ENCODE measurements around the gene CORO2B.

Gene CORO2B

GRCh38 chr15:68612503-68612902, 33.7 kb downstream of the CORO2B start:
- no peak for DNase-seq

DNA sequence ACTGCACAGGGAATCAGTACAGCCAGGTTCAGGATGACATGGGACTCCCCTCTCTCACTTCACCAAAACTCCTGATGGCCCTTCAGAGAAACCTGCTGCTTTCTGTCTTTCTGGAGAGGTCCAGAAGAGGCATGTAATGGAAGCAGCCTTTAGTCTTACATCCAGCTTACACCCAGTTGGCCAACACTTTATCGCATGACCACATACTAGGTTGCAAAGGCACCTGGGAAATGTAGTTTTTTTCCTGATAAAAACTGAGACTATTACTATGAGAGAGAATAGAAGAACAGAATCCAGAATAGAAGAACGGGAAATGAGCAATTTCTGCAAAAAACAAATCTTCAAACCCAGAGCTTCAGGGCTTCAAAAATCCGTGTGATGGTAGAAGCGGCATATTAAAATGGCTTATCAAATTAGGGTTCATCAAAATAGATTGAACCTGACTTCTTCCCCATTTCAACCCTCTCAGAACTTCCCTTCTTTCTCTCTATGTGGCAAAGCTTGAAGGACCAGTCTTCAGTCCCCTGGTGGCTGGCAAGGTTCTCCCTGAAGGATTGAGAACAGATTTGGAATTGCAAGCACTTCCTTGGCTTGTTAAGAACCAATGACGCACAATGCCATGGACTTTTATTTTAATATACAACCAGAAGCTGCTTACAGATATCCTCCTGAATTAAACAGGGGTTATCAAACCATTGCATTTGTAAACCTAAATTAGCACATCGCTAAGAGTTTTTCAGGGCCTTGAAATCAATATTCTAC, 34.4 kb downstream of the CORO2B start:
- no peak for DNase-seq

GRCh38 chr15:68614286-68615035, 35.7 kb downstream of the CORO2B start:
- no peak for DNase-seq

- DNase-seq: no peak
Measured at GRCh38 chr15:68615301-68615700, 36.5 kb downstream of the CORO2B start.

DNA sequence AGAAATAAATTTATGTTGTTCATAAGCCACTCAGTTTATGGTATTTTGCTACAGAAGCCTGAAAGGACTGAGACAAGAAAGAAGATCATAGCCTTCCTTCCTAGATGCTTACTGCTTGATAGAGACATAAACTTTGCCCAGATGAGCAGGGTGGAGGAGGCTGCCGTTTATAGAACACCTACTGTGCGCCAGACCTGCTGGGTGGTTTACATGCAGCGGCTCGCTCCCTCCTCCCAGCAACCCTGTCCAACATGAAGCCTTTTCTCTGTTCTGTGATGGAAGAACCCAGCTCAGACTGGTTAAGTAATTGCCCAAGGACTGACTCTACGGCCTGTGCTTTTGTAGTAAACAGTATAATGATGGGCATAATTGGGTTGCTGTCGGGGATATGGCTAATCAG, 37.0 kb downstream of the CORO2B start:
- DNase-seq: no peak

- DNase-seq: no peak
Measured at GRCh38 chr15:68616397-68616796, 37.6 kb downstream of the CORO2B start.

GRCh38 chr15:68617001-68617400, 38.2 kb downstream of the CORO2B start:
- no peak for DNase-seq

GRCh38 chr15:68617777-68618176, 39.0 kb downstream of the CORO2B start:
- DNase-seq: no peak

DNA sequence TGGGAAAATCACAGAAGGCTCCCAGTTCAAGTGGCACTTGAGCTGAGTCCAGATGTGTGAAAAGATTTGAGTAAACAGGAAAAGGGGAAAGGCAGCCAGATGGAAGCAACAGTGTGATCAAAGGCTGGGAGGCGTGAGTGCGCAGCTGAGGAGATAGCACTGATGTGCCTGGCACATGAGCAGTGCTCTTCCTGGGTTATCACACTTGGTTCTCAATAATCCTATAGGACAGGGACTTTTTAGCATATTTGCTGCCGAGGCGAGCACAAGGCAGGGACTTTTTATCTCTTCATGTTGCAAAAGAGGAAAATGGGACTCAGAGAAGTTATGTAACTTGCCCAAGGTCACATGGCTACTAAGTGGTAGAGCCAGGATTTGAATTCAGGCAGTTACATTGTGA, 39.6 kb downstream of the CORO2B start:
- DNase-seq: no peak

DNA sequence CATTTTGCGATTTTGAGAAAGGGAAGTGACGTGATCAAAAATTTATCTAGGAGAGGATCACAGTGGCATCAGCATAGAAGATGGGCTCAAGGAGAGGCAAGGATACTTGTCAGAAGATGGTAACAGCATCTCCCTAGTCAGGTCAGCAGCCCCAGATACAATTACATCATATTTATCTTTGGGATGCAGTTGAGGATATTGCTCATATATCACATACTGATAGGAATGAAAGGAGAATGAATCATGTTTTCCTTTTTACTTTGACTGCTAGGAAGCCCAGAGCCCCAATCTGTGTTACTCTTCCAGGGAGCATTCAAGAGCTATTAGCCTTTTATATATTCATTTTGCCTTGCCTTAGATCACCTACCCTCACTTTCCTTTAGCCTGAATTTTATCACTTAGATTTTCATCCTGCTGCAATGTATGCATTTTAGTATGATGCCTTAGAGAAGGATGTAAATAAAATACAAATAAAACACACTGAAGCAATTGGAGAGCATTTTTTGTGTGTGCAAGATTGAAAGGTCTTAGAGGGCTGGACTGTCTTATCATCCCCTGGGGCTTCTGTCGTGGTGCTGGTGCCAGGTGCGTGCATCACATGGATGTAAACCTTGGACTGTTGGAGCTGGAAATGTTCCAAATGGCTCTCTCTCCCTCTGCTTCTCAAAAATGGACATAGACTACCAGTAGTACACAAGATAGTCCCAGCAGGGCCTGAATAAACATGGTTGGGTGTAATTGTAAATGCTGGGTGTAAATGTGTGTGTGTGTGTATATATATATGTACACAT, 40.3 kb downstream of the CORO2B start:
- DNase-seq: no peak

- DNase-seq: no peak
Measured at GRCh38 chr15:68620721-68621527, 42.1 kb downstream of the CORO2B start.

DNA sequence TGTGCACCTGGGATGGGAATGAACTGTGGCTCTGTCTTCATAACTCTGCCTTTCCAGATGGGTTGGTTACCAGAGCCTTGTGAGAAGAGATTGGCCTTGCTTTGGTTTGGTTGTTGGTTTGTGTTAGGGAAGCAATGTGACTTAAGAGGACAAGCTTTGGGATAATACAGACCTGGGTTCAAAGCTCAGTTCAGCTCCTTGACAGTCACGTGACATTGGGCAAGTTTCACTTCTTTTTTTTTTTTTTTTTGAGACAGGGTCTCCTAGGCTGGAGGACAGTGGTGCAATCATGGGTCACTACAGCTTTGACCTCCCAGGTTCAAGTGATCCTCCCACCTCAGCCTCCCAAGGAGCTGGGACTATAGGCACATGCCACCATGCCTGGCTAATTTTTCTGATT, 42.7 kb downstream of the CORO2B start:
- DNase-seq: no peak

DNA sequence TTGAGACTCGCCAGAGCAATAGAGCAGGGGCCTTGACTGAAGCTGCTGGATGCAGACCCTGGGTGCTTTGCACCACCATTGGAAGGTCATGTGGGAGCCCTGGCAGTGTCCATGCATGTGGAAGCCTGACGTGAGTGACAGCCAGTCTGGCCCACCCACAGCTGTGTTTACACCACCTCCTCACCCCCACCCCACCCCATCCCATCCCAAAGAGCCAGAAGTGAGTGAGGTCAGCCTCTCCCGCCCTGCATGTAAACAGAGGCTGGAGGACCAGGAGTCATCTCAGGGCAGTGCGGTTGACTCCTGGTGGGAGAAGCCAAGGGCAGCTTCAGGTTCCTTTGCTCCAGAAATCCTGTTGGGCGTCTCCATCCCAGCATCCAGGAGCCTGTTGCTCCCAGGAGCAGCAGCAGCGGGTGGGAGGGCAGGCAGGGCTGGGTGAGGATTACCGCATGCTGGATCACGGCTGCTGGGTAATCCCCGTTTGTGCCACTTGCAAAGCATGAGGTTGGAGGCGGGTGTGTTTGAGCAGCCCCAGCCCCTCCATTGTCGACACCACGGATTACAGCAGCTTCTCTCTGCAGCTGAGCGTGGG, 44.6 kb downstream of the CORO2B start:
- no peak for DNase-seq

DNA sequence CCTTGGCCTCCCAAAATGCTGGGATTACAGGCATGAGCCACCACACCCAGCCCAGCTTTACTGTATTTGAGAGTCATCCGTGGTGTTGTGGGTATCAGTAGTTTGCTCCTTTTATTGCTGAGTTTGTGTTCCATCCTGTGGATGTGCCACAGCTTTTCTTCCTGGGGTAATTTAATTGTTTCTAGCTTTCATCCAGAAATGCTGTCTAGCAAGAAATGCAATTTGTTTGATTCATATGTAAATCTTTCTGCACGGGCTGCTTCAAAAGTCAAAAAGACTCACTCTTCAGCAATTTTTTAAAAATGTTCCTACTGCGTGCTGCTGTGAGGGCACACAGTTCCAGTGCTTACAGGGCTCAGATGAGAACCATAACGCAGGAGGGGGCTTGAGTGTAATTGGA, 47.1 kb downstream of the CORO2B start:
- no peak for DNase-seq

DNA sequence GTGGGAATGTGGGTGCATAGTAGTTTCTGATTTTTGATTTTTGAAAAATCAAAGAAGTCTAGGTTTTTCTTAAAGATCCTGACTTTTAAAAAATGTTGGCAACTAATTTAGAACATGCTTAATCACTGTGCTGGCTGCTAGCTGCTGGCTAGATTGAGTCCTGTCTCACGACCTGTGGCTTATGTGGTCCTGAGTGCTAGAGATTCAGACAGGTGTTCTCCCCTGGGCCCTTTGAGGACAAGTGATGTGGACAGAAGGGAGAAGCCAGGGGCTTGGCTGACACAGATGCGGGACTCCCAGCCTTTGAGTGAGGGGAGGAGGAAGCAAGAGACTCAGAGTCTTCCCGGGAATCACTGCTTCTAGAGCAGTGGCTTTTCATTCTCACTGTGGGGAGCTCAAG, 47.5 kb downstream of the CORO2B start:
- DNase-seq: no peak

- no peak for DNase-seq
Measured at GRCh38 chr15:68626739-68627138, 47.9 kb downstream of the CORO2B start.

DNA sequence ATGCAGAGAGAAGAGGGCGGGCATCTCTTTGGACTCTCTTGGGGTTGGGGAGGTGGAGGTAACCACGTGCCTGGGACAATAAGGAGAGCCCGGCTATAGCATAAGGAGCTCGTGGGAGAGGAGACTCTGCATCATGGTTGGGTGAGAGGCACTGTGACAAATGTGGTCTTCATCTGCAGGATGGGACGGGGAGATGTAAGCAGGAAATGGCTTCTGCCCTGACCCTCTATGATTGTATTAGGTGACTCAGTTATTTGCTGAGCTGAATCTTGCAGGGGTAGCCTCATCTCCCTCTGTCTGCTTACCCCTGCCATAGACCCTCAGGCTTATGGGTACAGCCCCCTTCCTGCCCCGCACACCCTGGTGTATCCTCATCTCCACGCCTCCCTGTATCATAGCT, 48.7 kb downstream of the CORO2B start:
- DNase-seq: no peak

DNA sequence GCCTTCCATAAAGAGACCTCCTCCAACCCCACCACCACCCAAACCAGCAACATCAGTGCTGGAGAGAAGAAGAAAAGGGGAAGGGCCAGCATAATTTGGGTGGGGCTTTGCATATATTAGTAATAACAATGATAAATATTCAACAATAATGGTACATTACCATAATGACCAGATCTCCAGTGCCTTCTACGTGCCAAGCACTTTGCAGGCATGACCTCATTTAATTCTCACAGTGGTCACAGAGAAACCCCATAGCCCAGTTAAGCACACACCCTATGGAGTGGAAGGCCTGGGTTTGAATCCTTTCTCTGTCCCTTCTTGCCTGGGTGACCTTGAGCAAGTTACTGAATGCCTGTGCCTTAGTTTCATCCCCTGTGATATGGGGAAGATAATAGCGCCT, 49.2 kb downstream of the CORO2B start:
- no peak for DNase-seq

DNA sequence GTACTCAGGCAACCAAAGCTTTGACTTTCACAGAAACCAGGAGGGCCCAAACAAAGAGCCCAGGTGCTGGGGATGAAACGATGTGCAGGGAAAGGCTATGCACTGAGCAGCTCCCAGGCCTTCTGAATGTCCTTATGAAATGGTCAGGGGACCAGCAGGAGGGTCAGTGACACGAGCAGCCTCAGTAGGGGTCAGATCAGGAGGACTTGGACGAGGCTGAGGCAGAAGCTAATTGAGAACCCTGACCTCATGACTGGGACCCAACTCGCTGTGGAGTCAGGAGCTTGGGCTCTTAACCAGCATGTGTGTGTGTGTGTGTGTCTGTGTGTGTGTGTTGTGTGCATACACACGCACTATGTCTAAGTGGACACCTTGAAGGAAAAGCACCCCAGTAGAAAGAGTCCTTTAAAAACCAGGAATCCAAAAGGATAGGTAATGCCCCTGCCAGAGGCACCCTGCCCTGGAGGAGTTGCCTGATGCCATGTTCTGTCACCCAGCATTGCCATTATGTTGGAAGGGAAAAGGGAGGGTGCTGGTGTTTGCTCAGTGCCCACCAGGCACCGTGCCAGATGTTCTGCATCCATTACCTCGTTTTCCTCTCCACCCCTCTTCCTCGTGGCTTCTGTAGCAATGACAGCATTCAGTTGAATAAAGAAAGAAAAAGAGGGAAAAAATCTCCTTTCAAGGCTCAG, 50.9 kb downstream of the CORO2B start:
- DNase-seq: no peak

DNA sequence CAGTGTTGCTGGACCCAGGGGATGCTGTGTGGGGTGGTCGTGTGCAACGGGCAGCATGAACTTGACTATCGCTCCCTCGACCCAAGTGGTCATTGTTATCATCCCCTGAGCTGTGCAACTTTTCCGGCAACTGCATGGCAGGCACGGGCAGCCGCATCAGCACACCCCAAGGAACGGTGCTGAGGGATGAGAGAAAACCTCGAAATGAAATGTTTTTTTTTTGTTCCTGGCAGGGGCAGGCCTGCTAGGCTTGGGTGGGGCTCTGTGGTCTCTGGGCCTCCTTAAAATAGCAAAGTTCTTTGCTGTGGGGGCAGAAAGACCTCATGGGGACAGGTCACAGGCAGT, 51.4 kb downstream of the CORO2B start:
- DNase-seq: no peak

GRCh38 chr15:68630836-68631235, 52.0 kb downstream of the CORO2B start:
- no peak for DNase-seq

GRCh38 chr15:68631601-68632051, 52.8 kb downstream of the CORO2B start:
- no peak for DNase-seq

All from activated naive CD4-positive, alpha-beta T cell (primary cell).